ENCODE measurements around the gene CBFA2T2.

The CBFA2T2 gene

DNA sequence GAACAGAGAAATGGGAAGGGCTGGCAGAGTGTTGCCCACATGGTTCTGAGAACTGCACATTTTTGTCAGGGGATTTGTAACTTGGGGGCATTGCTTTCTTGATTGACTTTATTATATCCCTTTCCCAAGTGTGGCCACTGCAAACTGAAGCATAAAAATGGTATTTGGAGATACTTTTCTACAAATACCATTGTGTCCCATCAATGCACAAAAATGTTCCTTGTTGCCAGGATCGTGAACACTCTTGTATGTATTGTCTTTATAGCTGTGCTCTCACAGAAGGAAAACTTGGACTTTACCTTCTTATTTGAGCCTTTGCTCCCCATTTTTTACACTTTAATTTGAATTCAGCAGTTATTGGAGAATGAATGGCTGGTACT lies 115.1 kb downstream of the CBFA2T2 start:
- in situ Hi-C loops (cut with HindIII; ENCODE audit: low sequenced_read_pairs) = loop anchor here (5.0 kb wide), 1 partner anchor 33 kb away; no protein-coding TSS in a partner anchor
- TF ChIP-seq CTCF (IDR thresholded peaks at IDR 0.05; ENCODE audit: low read depth, low read length, missing control alignments) = no peak
- DNase-seq (ENCODE audit: low read depth) = no peak
- H3K4me3 ChIP-seq (ENCODE audit: low read depth, low read length) = no peak overlapping the region

DNA sequence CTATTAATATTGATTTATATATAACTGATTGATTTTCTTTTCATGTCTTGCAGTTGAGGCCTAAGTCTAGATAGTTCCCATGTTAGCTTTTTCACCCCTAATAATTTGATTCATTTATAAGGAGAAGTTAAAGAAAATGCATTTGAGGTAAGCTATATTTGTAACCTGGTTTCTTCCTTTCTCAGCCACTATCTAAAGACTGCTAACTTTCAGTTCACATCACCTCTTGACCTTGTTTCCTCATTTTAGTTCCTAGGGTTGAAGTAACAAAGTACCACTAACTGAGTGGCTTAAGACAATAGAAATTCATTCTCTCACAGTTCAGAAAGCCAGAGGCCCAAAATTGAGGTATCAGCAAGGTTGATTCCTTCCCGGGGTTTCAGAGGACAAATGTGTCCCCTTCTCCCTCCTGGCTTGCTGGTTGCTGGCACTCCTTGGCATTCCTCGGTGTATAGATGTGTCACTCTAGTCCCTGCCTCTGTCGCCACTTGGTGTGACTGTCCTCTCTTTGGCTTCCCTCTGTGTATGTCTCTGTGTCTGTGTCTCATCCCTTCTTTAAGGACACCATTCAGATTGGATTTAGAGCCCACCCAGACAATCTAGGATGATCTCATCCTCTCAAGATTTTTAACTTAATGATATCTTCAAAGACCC lies 116.3 kb downstream of the CBFA2T2 start:
- no peak for TF ChIP-seq CTCF (IDR thresholded peaks at IDR 0.05; ENCODE audit: low read depth, low read length, missing control alignments)
- in situ Hi-C loops (cut with HindIII; ENCODE audit: low sequenced_read_pairs) = loop anchor here (5.0 kb wide), 1 partner anchor 34 kb away; no protein-coding TSS in a partner anchor
- no peak for DNase-seq (ENCODE audit: low read depth)
- no peak overlapping the region for H3K4me3 ChIP-seq (ENCODE audit: low read depth, low read length)

GRCh38 chr20:33609504-33609903 lies 119.6 kb downstream of the CBFA2T2 start:
- no peak for TF ChIP-seq CTCF (IDR thresholded peaks at IDR 0.05; ENCODE audit: low read depth, low read length, missing control alignments)
- in situ Hi-C loops (cut with HindIII; ENCODE audit: low sequenced_read_pairs) = loop anchor here (5.0 kb wide), 1 partner anchor 37 kb away; no protein-coding TSS in a partner anchor
- DNase-seq (ENCODE audit: low read depth) = no peak
- no peak overlapping the region for H3K4me3 ChIP-seq (ENCODE audit: low read depth, low read length)

DNA sequence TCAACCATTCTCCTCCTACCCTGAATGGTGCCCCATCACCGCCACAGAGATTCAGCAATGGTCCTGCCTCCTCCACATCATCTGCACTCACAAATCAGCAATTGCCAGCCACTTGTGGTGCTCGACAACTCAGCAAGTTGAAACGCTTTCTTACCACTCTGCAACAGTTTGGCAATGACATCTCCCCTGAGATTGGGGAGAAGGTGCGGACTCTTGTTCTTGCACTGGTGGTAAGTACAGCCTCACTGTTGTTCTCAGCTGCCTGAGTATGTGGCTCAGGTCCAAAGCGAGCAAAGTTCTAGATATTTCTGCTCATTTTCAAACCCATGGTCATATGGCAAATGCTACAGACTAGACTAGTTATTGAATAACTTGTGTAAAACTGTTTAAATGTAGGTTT lies 121.2 kb downstream of the CBFA2T2 start:
- DNase-seq (ENCODE audit: low read depth) = no peak
- in situ Hi-C loops (cut with HindIII; ENCODE audit: low sequenced_read_pairs) = no loop called here
- H3K4me3 ChIP-seq (ENCODE audit: low read depth, low read length) = no peak overlapping the region
- no peak for TF ChIP-seq CTCF (IDR thresholded peaks at IDR 0.05; ENCODE audit: low read depth, low read length, missing control alignments)

DNA sequence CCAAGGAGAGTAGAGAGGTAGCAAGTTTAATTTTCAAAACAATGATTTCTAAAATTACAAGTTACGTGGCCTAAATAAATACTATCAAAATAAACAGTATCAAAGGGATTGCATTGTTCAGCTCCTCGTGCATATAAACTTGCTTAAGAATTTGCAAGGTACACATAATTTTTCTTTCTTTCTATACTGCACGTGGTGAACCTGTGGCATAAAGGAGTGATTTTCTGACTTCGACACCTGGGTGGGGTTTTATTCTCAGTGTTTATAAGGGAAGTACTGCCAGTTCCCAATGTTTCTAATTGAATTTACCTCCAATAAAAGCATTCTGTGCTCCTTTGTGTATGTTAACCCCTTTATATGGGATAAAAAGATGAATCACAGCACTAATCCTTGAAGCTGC lies 122.1 kb downstream of the CBFA2T2 start:
- no peak for TF ChIP-seq CTCF (IDR thresholded peaks at IDR 0.05; ENCODE audit: low read depth, low read length, missing control alignments)
- no peak for DNase-seq (ENCODE audit: low read depth)
- in situ Hi-C loops (cut with HindIII; ENCODE audit: low sequenced_read_pairs) = no loop called here
- no peak overlapping the region for H3K4me3 ChIP-seq (ENCODE audit: low read depth, low read length)

DNA sequence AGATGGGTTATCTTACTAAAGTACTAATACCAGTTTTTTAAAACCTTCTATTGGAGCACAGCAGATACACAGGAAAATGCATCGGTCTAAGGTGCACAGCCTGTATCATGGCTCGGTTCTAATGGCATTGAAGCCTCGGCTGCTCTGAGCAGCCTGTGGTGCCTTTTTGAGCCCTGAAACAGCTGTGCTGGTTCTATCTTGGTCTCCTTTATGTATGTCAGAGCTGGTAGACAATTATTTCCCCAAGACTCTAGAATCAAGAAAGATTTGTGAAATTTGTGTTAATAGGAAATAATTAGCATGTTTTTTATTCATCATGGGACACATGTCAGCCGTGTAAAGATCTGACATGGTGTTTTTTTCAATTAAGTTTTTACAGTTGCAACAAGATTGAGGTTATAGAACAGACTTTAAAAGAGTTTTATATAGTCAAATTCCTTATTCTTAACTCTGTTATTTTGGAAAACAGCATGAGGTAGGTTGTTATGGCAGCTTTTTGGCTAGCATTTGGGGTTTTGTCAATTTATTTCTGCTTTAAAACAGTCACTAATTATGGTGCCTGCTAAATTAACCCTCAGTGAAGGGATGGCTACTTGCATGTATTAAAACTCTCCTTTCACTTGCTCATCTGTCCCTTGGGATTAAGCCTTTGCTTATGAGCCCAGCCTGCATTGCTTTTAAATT lies 132.0 kb downstream of the CBFA2T2 start:
- no peak overlapping the region for H3K4me3 ChIP-seq (ENCODE audit: low read depth, low read length)
- in situ Hi-C loops (cut with HindIII; ENCODE audit: low sequenced_read_pairs) = no loop called here
- TF ChIP-seq CTCF (IDR thresholded peaks at IDR 0.05; ENCODE audit: low read depth, low read length, missing control alignments) = no peak
- no peak for DNase-seq (ENCODE audit: low read depth)
